Measurements from ENCODE around the gene ASIC4. TPM values are rescaled to one million over a fixed set of nuclear protein-coding genes. Genes with fewer than 3 reads are reported as not detected.

ASIC4 gene
- total and polyA plus RNA-seq, 2 of the 13 experiments (the other 11 are each of a cell fraction or from before 2014, with no cell fraction given): 0.03 TPM; not detected in 1

DNA sequence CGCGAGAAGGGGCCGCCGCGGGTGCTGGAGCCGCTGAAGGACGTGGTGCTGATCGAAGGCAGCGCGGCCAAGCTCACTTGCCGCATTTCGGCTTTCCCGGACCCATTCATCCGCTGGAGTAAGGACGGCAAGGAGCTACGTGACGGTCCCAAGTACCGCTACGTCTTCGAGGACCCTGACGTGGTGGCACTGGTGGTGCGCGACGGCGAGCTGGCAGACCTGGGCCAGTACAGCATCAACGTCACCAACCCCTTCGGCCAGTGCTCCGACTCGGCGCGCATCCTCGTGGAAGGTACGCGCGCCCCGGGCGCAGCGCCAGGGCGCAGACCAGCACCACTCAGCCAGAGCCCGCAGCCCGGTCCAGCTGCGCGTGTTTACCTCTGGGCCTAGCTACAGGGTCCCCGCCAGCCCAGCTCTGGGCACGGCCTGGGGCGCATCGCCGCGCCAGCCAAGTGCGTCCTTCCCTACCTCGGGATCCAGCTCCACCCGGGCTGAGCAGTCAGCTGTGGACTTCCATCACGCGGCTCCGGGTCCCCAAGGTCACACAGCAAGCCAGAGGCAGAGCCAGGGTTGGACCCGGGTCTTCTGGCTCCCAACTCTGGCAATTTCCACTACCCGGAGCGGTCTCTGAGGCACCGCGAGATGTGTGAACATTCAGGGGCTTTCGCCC, 17.3 kb upstream of the ASIC4 start:
- 65% methylated on average over 51 of the region's 61 CpGs for WGBS (ENCODE audit: low lambda C conversion rate)
- BruUV-seq (replicated peaks): no TSS peak
- intact Hi-C loops (cut with micrococcal nuclease; ENCODE audit: unreplicated experiment): loop anchor here (5.0 kb wide), 2 partner anchors 100 to 110 kb away; partner anchors contain the start of genes DNPEP and STK11IP
- TF ChIP-seq, protein P1, sequence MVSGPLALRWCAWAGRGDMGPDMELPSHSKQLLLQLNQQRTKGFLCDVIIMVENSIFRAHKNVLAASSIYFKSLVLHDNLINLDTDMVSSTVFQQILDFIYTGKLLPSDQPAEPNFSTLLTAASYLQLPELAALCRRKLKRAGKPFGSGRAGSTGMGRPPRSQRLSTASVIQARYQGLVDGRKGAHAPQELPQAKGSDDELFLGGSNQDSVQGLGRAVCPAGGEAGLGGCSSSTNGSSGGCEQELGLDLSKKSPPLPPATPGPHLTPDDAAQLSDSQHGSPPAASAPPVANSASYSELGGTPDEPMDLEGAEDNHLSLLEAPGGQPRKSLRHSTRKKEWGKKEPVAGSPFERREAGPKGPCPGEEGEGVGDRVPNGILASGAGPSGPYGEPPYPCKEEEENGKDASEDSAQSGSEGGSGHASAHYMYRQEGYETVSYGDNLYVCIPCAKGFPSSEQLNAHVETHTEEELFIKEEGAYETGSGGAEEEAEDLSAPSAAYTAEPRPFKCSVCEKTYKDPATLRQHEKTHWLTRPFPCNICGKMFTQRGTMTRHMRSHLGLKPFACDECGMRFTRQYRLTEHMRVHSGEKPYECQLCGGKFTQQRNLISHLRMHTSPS (CRISPR knock-in tag; IDR thresholded peaks at IDR 0.05; ENCODE audit: low read depth): peak; percentile 53; the same call in 1 of the 2 replicates
- TF ChIP-seq, protein P2, sequence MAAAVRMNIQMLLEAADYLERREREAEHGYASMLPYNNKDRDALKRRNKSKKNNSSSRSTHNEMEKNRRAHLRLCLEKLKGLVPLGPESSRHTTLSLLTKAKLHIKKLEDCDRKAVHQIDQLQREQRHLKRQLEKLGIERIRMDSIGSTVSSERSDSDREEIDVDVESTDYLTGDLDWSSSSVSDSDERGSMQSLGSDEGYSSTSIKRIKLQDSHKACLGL (CRISPR knock-in tag; IDR thresholded peaks at IDR 0.05): 0 out of 2 replicates have a peak, but pooled peaks have one; percentile 24
- TF ChIP-seq, protein P3, sequence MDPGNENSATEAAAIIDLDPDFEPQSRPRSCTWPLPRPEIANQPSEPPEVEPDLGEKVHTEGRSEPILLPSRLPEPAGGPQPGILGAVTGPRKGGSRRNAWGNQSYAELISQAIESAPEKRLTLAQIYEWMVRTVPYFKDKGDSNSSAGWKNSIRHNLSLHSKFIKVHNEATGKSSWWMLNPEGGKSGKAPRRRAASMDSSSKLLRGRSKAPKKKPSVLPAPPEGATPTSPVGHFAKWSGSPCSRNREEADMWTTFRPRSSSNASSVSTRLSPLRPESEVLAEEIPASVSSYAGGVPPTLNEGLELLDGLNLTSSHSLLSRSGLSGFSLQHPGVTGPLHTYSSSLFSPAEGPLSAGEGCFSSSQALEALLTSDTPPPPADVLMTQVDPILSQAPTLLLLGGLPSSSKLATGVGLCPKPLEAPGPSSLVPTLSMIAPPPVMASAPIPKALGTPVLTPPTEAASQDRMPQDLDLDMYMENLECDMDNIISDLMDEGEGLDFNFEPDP (CRISPR knock-in tag; conservative IDR thresholded peaks at IDR 0.05): 0 out of 2 replicates have a peak, but pooled peaks have one; percentile 77
- no peak for TF ChIP-seq ZSCAN29 (CRISPR knock-in tag; conservative IDR thresholded peaks at IDR 0.05)
- TF ChIP-seq ZNF333 (CRISPR knock-in tag; IDR thresholded peaks at IDR 0.05; ENCODE audit: borderline replicate concordance): 0 out of 2 replicates have a peak, but pooled peaks have one; percentile 48
- peak; percentile 70; the same call in 1 of the 2 replicates for TF ChIP-seq THYN1 (CRISPR knock-in tag; IDR thresholded peaks at IDR 0.05; ENCODE audit: borderline replicate concordance, low read depth)
- TF ChIP-seq SP4 (CRISPR knock-in tag; IDR thresholded peaks at IDR 0.05): 0 out of 2 replicates have a peak, but pooled peaks have one; percentile 10
- TF ChIP-seq SMYD3 (CRISPR knock-in tag; IDR thresholded peaks at IDR 0.05): 0 out of 2 replicates have a peak, but pooled peaks have one; percentile 30
- peak; percentile 63 for TF ChIP-seq TARDBP (CRISPR knock-in tag; IDR thresholded peaks at IDR 0.05)
- no peak for TF ChIP-seq ISX (CRISPR knock-in tag; conservative IDR thresholded peaks at IDR 0.05)
- TF ChIP-seq ZNF44 (CRISPR knock-in tag; IDR thresholded peaks at IDR 0.05): no peak
- 0 out of 2 replicates have a peak, but pooled peaks have one; percentile 7 for TF ChIP-seq ZC3H13 (CRISPR knock-in tag; IDR thresholded peaks at IDR 0.05)
- TF ChIP-seq, protein P4, sequence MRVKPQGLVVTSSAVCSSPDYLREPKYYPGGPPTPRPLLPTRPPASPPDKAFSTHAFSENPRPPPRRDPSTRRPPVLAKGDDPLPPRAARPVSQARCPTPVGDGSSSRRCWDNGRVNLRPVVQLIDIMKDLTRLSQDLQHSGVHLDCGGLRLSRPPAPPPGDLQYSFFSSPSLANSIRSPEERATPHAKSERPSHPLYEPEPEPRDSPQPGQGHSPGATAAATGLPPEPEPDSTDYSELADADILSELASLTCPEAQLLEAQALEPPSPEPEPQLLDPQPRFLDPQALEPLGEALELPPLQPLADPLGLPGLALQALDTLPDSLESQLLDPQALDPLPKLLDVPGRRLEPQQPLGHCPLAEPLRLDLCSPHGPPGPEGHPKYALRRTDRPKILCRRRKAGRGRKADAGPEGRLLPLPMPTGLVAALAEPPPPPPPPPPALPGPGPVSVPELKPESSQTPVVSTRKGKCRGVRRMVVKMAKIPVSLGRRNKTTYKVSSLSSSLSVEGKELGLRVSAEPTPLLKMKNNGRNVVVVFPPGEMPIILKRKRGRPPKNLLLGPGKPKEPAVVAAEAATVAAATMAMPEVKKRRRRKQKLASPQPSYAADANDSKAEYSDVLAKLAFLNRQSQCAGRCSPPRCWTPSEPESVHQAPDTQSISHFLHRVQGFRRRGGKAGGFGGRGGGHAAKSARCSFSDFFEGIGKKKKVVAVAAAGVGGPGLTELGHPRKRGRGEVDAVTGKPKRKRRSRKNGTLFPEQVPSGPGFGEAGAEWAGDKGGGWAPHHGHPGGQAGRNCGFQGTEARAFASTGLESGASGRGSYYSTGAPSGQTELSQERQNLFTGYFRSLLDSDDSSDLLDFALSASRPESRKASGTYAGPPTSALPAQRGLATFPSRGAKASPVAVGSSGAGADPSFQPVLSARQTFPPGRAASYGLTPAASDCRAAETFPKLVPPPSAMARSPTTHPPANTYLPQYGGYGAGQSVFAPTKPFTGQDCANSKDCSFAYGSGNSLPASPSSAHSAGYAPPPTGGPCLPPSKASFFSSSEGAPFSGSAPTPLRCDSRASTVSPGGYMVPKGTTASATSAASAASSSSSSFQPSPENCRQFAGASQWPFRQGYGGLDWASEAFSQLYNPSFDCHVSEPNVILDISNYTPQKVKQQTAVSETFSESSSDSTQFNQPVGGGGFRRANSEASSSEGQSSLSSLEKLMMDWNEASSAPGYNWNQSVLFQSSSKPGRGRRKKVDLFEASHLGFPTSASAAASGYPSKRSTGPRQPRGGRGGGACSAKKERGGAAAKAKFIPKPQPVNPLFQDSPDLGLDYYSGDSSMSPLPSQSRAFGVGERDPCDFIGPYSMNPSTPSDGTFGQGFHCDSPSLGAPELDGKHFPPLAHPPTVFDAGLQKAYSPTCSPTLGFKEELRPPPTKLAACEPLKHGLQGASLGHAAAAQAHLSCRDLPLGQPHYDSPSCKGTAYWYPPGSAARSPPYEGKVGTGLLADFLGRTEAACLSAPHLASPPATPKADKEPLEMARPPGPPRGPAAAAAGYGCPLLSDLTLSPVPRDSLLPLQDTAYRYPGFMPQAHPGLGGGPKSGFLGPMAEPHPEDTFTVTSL (CRISPR knock-in tag; IDR thresholded peaks at IDR 0.05; ENCODE audit: borderline replicate concordance): peak; percentile 54; the same call in 1 of the 2 replicates

More for the DNA sequence above, 17.3 kb upstream of the ASIC4 start:
- Histone ChIP-seq H3K36me3 (replicated peaks in 1 of 2; ENCODE audit: control insufficient read depth in 1 of 2, insufficient read depth in 2 of 2, low read length in 2 of 2) (no peaks in the 10 kb centered on the region), H3K27ac (ENCODE audit: extremely low read length, insufficient read depth, low read length) (no peak overlapping the region), H3K4me2 (ENCODE audit: low read depth, low read length) (peak overlapping the region; percentile 97), H3K4me3 (replicated peaks in 1 of 3; ENCODE audit: insufficient read depth in 1 of 3, low read depth in 2 of 3, low read length in 3 of 3) (peak overlapping the region in 1 of 3 experiments; percentile 93; a peak in 2 of 6 replicates), H3K4me1 (ENCODE audit: insufficient read depth, low read length) (peaks cover 56% of the 10 kb centered on the region), H4K20me1 (ENCODE audit: insufficient read depth, low read length) (no peaks in the 10 kb centered on the region), H3K79me2 (ENCODE audit: insufficient read depth, low read length) (peaks cover 12% of the 10 kb centered on the region), H3K27me3 (ENCODE audit: control insufficient read depth in 1 of 2, insufficient read depth in 2 of 2, low read length in 2 of 2) (peaks cover 14 to 55% of the 10 kb centered on the region in 2 experiments; a peak in 4 of 5 replicates), H2AFZ (ENCODE audit: low read length) (no peak overlapping the region), H3K9ac (ENCODE audit: insufficient read depth, low read depth, low read length) (no peak overlapping the region), H3K9me3 (ENCODE audit: low read length) (no peaks in the 10 kb centered on the region)
- in situ Hi-C loops (cut with HindIII; ENCODE audit: extremely low pct_ligation_motif_present, low pct_unique_long_range_greater_than_20kb): no loop called here
- FAIRE-seq (no peak), DNase-seq (ENCODE audit: low spot score) (no peak), ATAC-seq (no peak)
- ChIA-PET CTCF (ENCODE audit: low intra/inter-chr PET ratio, low total read pairs) (interaction anchor here (3.8 kb wide), 1 partner anchor 33 kb away, joined by 53 read pairs; no protein-coding TSS in a partner anchor), POLR2A (interaction anchor here (1.0 to 4.4 kb wide), 10 partner anchors 8 to 109 kb away, joined by 3 to 94 read pairs (median 15); partner anchors contain the start of genes ASIC4, CHPF, DNPEP and STK11IP)

Measured in HepG2 (cell line).